HG03039 (cell line): ENCODE results near the gene KRT79.
"Not testable (repeated sequence)": the region's sequence is repeated elsewhere in the genome, so short reads cannot be mapped to it uniquely, and the experiment has no call there.

Experiments used
- ATAC-seq: cut with Tn5 transposase; IDR thresholded peaks from one replicate; pipeline ENCODE4 v1.9.1; 2021; ENCODE audit warnings: mild to moderate bottlenecking, moderate library complexity; ENCODE audit not compliant: unreplicated experiment

KRT79 gene

GRCh38 chr12:52807544-52808470, 26.3 kb downstream of the KRT79 start:
- no peak for ATAC-seq

GRCh38 chr12:52806821-52807543, 27.1 kb downstream of the KRT79 start:
- no peak for ATAC-seq

GRCh38 chr12:52806169-52806811, 27.8 kb downstream of the KRT79 start:
- ATAC-seq: no peak

- ATAC-seq: no peak
Measured at GRCh38 chr12:52805739-52806138, 28.4 kb downstream of the KRT79 start.

- ATAC-seq: no peak
Measured at GRCh38 chr12:52805000-52805399, 29.1 kb downstream of the KRT79 start.

DNA sequence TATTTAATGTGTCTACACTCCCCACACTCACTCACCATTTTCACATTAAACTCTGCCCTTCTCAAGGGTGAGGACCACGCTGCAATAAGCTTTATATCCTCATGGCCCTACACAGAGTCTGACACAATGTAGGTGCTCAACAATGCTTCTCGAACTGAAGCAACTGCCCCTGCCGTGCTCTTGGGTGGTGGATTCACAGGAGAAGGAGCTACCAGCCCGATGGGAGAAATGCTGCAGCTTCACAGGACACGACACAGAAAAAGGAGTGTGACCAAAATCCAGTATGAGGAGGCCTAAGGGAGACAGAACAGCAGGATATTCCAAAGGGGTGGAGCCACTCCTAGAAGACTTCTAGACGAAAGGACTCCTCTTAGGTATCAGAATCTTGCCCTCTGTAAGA, 31.7 kb downstream of the KRT79 start:
- no peak for ATAC-seq

DNA sequence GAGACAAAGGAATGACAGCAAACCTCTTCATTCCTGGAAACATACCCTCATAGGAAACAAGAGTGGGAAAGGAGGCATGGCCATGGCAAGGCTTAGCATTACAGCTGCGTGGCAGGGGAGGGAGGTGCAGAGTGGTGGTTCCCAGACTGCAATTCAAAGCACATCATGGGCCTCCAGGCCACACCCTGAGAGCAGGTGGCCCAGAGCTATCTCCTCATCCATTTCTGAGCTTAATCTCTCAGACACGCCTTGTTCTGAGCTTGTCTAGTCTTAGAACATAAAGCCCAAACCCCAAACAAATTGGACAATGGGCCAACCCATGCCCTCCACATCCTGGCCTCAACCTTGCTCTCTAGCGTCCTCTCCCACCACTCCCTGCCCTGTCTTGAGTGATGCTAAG, 32.3 kb downstream of the KRT79 start:
- ATAC-seq: no peak

DNA sequence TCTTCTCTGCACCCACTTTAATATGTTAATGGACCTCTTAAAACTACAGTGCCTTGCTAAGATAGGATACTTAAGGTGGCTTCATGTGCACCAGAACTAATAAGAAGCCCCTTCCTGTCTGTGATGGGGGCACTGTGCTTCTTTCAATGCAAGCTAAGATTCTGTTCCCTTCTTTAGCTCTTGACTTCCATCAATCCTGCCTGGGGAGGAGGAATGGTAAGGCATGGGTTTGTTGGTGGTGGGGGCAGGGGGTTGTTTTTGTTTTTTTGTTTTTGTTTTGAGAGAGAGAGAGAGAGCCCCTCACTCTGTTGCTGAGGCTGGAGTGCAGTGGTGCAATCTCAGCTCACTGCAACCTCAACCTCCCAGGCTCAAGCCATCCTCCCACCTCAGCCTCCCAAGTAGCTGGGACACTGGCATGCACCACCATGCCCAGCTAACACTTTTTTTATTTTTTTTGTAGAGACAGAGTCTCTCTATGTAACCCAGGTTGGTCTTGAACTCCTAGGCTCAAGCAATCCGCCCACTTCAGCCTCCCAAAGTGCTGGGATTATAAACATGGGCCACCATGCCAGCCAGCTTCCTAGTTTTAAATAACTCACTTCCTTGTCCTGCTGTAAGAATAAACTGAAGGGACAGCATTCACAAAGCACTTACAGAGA, 33.7 kb downstream of the KRT79 start:
- no peak for ATAC-seq

- no peak for ATAC-seq
Measured at GRCh38 chr12:52799505-52800211, 34.5 kb downstream of the KRT79 start.

- ATAC-seq: no peak
Measured at GRCh38 chr12:52798671-52799504, 35.2 kb downstream of the KRT79 start.

DNA sequence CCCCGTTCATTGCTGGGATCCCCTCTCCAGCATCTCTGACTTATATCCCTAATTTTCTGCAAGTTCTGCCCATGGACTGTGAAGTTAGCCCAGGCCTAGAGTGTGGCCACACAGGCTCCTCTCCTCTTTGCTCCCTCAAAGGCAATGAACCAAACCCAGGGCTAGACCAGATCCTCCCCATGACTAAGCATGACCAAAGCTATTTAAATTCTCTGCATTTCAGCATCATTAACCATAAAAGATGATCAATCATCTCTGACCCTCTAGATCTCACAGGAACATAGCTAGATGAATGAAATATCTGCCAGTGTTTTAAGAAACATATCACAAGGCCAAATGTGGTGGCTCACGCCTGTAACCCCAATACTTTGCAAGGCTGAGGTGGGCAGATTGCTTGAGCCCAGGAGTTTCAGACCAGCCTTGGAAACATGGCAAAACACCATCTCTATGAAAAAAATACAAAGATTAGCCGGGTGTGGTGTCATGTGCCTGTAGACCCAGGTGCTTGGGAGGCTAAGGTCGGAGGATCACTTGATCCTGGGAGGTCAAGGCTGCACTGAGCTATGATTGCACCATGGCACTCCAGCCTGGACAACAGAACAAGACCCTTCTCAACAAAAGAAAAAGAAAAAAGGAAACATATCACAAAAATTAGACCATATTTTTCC, 36.0 kb downstream of the KRT79 start:
- ATAC-seq: no peak

DNA sequence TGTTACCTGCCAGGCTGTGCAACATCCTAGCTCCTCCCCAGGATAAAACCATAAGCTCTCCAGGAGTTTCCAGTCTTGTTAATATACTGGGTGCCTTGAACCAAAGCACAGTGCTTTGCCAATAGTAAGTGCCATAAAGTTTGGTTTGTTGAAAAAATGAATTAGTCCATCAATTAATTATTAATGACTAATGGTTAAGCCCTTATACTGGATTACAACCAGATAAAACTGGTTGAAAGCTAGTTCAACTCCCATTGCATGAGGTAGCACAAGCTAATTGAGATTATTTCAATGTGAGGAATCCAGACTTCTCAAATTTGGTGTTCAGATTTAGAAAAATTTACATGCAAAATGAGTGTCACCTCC, 36.6 kb downstream of the KRT79 start:
- no peak for ATAC-seq

DNA sequence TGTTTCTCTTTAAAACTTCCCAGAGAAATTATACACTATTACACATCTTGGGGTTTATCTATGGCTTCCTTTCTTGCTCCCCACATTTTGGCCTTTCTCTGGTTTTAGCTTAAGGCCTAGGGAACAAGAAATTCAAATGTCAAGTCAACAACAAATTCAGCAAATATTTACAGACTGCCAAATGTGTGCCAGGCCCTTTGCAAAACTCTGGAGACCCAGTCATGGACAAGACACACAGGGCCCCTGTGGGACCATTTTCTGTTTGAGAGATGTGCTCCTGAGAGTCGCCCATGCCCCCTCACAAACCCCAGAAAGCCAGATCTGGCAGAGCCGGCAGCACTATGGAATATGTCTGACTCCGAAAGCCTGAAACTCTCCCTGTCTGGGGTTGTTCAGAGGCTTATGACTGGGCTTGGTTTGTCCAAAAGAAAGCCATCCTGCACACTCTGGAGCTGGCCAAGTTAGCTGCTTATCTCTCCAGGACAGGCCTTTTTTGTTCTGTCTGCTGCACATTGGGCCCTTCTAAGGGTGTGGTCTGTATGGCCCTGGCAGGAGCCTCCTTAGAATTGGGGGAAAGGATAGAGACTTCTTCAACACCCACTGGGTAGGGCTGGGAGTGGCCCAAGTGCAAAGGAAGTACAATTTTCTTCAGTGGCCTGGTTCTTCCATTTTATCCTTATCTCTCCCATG, 37.1 kb downstream of the KRT79 start:
- ATAC-seq: no peak

- ATAC-seq: no peak
Measured at GRCh38 chr12:52796429-52796794, 37.7 kb downstream of the KRT79 start.

DNA sequence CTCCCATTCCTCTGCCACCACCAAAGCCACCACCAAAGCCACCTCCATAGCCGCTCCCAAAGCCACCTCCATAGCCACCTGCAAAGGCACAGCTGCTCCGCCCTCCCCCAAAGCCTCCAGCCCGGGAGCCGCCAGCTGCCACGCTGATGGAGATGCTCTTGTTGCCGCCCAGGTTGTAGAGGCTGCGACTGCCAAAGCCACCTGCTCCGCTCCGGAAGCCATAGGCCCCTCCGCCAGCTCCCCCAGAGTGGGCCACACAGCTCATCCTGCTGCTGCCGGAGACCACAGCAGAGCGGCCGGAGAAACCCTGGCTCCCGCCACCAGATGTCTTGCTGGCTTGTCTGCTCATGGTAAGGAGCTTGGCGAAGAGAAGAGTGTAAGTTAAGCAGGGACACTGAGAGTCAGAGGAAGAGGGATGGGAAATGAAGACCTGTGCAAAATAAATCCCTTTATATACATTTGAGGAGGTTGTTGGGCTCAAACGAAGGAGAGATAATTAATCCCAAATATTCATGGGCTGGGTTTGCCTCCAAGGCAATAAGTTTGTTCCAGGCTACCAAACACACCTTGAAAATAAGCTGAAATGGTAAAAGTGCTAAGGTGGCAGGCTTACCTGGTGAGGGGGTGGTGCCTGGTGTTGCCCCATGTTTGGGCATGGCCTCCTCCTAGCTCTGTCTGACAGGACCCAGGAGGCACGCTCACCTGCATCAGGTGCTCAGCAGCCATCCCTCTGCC, 38.2 kb downstream of the KRT79 start, which contains the start of gene KRT3:
Gene KRT3 (minus strand): TSS at position 424 of the 735 bp plus-strand sequence. CDS start 75 bp downstream, at position 349.
- ATAC-seq: no peak

DNA sequence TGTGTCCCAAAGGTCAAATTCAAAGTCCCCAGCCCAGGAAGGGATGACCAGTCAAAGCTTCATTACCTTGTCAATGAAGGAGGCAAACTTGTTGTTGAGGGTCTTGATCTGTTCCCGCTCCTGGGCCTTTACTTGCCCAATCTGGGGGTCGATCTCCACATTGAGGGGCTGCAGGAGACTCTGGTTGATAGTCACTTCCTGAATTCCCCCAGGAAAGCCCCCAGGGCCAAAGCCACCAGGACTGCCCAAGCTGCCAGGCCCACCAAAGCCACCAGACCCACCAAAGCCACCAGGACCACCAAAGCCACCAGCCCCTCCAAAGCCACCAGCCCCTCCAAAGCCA, 38.8 kb downstream of the KRT79 start:
- ATAC-seq: not testable (repeated sequence)

GRCh38 chr12:52794479-52795331, 39.4 kb downstream of the KRT79 start:
- ATAC-seq: no peak
